GM10847 (cell line): Measurements from ENCODE around the gene SSUH2.

Experiments
- POLR2A ChIP-seq: IDR thresholded peaks from 2 replicates; pipeline ENCODE4 v1.6.1; 2011; ENCODE audit not compliant: insufficient read length; ENCODE audit errors: extremely low read depth

Gene SSUH2

GRCh38 chr3:8622873-8623691, 21.5 kb downstream of the SSUH2 start:
- no peak for TF ChIP-seq POLR2A

DNA sequence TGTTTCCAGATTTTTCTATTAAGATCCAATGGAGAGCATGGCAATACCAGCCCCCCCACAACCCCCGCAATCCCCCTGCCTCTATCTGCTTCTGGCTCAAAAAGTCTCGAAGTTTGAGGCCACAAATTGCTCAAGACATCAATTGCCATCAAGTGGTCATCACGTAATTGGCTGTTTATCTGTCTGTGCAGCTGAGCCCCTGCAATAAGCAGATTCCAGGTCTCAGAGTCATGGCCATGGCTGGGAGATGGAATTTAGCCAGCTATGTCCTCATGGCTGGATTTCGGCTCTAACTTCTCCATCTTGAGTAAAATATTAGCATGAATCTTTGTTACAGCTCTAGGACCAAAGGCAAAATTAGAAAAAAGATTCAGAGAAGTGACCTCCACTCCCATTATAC, 22.7 kb downstream of the SSUH2 start:
- no peak for TF ChIP-seq POLR2A

GRCh38 chr3:8621141-8621540, 23.5 kb downstream of the SSUH2 start:
- TF ChIP-seq POLR2A = no peak

GRCh38 chr3:8619548-8619947, 25.1 kb downstream of the SSUH2 start:
- TF ChIP-seq POLR2A = no peak

GRCh38 chr3:8618950-8619349, 25.6 kb downstream of the SSUH2 start:
- TF ChIP-seq POLR2A = no peak

- TF ChIP-seq POLR2A = no peak
Measured at GRCh38 chr3:8617921-8618320, 26.7 kb downstream of the SSUH2 start.

DNA sequence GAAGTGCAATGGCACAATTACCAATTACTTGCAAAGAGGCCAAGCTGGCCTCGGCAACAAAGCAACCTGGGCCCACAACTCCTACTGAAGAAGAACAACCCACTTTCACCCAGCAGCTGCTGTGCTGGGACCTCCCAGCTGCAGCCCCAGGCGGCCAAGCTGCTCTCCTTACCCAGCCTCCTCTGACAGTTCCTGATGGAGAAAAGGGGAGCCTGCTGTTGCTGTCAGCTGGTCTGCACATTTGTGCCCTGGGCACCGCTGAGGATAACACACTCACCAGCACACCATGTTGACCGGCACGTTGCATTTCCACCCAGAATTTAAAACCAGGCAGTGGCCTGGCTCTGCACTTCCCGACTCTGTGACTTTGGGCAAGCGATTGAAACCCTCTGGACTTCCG, 33.6 kb downstream of the SSUH2 start:
- TF ChIP-seq POLR2A = no peak

- TF ChIP-seq POLR2A = no peak
Measured at GRCh38 chr3:8608791-8609467, 35.7 kb downstream of the SSUH2 start.

- no peak for TF ChIP-seq POLR2A
Measured at GRCh38 chr3:8608041-8608790, 36.4 kb downstream of the SSUH2 start.

DNA sequence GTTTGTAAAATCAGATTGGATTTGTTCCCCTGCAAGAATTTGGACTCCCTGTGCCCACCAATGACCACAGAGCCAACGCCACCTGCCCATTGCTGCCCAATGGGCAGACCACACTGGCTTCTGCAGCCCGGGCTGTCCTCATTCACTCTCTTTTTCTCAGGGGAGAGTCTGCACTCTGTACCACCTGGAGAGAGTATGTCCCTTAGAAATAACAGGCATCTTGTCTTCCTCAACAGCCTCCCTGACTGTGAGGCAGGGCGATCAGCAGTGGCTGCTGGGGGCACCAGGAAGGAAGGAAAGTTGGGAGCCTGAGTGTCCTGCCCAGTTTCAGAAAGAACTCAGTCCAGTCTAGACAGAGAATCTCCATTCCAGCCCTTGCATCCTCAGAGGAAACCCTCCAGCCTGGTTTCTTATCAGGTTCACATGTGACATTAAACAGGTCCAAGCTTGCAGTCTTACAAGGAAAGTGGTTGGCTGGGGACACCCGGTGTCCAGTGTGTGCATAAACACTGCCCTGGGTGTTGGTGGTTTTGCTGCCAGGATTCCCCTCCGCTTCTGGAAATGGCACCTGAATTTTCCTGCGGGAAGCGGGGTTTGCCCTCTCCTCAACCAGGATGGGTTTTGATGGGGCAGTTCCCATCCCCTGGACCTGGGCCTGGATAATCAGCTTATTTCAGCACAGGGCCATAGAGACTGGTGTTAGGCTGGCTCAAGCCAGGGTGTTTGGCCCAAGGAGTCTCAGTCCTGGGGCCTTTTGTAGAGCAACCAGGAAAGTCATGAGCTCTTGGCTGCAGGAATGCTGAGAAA, 37.2 kb downstream of the SSUH2 start:
- TF ChIP-seq POLR2A = no peak

- TF ChIP-seq POLR2A = no peak
Measured at GRCh38 chr3:8606701-8607231, 37.8 kb downstream of the SSUH2 start.

- no peak for TF ChIP-seq POLR2A
Measured at GRCh38 chr3:8604988-8605387, 39.6 kb downstream of the SSUH2 start.

GRCh38 chr3:8604006-8604405, 40.6 kb downstream of the SSUH2 start:
- no peak for TF ChIP-seq POLR2A

GRCh38 chr3:8603115-8603710, 41.4 kb downstream of the SSUH2 start:
- no peak for TF ChIP-seq POLR2A
